Mesenchymal stem cell (in vitro differentiated cells and primary cell): Measurements from ENCODE around the gene GAK.

Experiments
- DNase-seq: peaks from one replicate; pipeline ENCODE4 v3.0.0-alpha.2; 2013
- H2AFZ ChIP-seq: one replicate; pipeline ENCODE4 v1.6.1; 2013; ENCODE audit warnings: low read depth, mild to moderate bottlenecking, control low read depth, inconsistent platforms, low read length, moderate library complexity
- H2AK5ac ChIP-seq: 2 replicates; pipeline ENCODE4 v1.6.1; 2013; ENCODE audit warnings: low read length, moderate library complexity, mild to moderate bottlenecking, inconsistent platforms; ENCODE audit not compliant: severe bottlenecking
- H2BK120ac ChIP-seq: one replicate; pipeline ENCODE4 v1.6.1; 2013; ENCODE audit warnings: low read depth, mild to moderate bottlenecking, inconsistent platforms, low read length, moderate library complexity
- H2BK12ac ChIP-seq, 2 experiments: one replicate each; pipeline ENCODE4 v1.6.1; 2013; ENCODE audit warnings: inconsistent platforms in 2 of 2, low read length in 2 of 2, mild to moderate bottlenecking in 2 of 2, moderate library complexity in 2 of 2, control low read depth in 1 of 2
- H2BK15ac ChIP-seq: one replicate; pipeline ENCODE4 v1.6.1; 2013; ENCODE audit warnings: mild to moderate bottlenecking, low read depth, inconsistent platforms; ENCODE audit not compliant: poor library complexity, severe bottlenecking
- H2BK5ac ChIP-seq: 2 replicates; pipeline ENCODE4 v1.6.1; 2013; ENCODE audit warnings: low read depth, mild to moderate bottlenecking, low read length, control low read depth, inconsistent platforms; ENCODE audit not compliant: poor library complexity, severe bottlenecking
- H3K14ac ChIP-seq, 2 experiments: one replicate each; pipeline ENCODE4 v1.6.1; 2013; ENCODE audit warnings: inconsistent platforms in 2 of 2, low read length in 2 of 2, control low read depth in 1 of 2, mild to moderate bottlenecking in 1 of 2, moderate library complexity in 1 of 2
- H3K18ac ChIP-seq, 2 experiments: one replicate each; pipeline ENCODE4 v1.6.1; 2013; ENCODE audit warnings: inconsistent platforms in 2 of 2, low read length in 2 of 2, control low read depth in 1 of 2, low read depth in 1 of 2, mild to moderate bottlenecking in 1 of 2
- H3K23ac ChIP-seq, 2 experiments: one replicate each; pipeline ENCODE4 v1.6.1; 2013; ENCODE audit warnings: inconsistent platforms in 2 of 2, low read length in 2 of 2, mild to moderate bottlenecking in 2 of 2, moderate library complexity in 2 of 2, control low read depth in 1 of 2
- H3K27ac ChIP-seq: 2 replicates; pipeline ENCODE4 v1.5.1; 2013; ENCODE audit warnings: mild to moderate bottlenecking, moderate library complexity, low read length, control low read depth, inconsistent platforms; ENCODE audit not compliant: poor library complexity, severe bottlenecking
- H3K27me3 ChIP-seq, 2 experiments: 2 replicates each; pipeline versions ENCODE4 v1.6.1 to v1.7.0; 2013; ENCODE audit warnings: low read length in 2 of 2, mild to moderate bottlenecking in 2 of 2, moderate library complexity in 2 of 2, control low read depth in 1 of 2, inconsistent platforms in 1 of 2; ENCODE audit not compliant: control insufficient read depth in 1 of 2, insufficient read depth in 1 of 2
- H3K36me3 ChIP-seq, 2 experiments: 2 replicates each; pipeline versions ENCODE4 v1.6.1 to v1.7.0; 2013; ENCODE audit warnings: low read length in 2 of 2, control low read depth in 1 of 2, inconsistent platforms in 1 of 2, low read depth in 1 of 2, mild to moderate bottlenecking in 1 of 2; ENCODE audit not compliant: insufficient read depth in 2 of 2, control insufficient read depth in 1 of 2
- H3K4ac ChIP-seq, 2 experiments: one replicate each; pipeline ENCODE4 v1.6.1; 2013; ENCODE audit warnings: inconsistent platforms in 2 of 2, low read length in 2 of 2, mild to moderate bottlenecking in 2 of 2, moderate library complexity in 2 of 2, control low read depth in 1 of 2, low read depth in 1 of 2
- H3K4me1 ChIP-seq: 2 replicates; pipeline ENCODE4 v1.6.1; 2013; ENCODE audit warnings: low read depth, low read length, control low read depth; ENCODE audit not compliant: control insufficient read depth, insufficient read depth
- H3K4me2 ChIP-seq: 2 replicates; pipeline ENCODE4 v1.6.1; 2013; ENCODE audit warnings: low read length, mild to moderate bottlenecking, inconsistent platforms; ENCODE audit not compliant: poor library complexity, severe bottlenecking
- H3K4me3 ChIP-seq, 2 experiments: 2 replicates each; pipeline versions ENCODE4 v1.5.1 to v1.7.0; 2013; ENCODE audit warnings: low read length in 2 of 2, mild to moderate bottlenecking in 2 of 2, control low read depth in 1 of 2, low read depth in 1 of 2; ENCODE audit not compliant: insufficient read depth in 1 of 2
- H3K79me1 ChIP-seq: replicated peaks from 2 replicates; pipeline ENCODE4 v1.6.1; 2013; ENCODE audit warnings: mild to moderate bottlenecking, control low read depth, low read length, inconsistent platforms; ENCODE audit not compliant: poor library complexity, severe bottlenecking
- H3K9ac ChIP-seq: 2 replicates; pipeline ENCODE4 v1.7.0; 2013; ENCODE audit warnings: mild to moderate bottlenecking, low read length, moderate library complexity
- H3K9me3 ChIP-seq: 2 replicates; pipeline ENCODE4 v1.7.0; 2013; ENCODE audit warnings: mild to moderate bottlenecking, low read length; ENCODE audit not compliant: control insufficient read depth
- H4K8ac ChIP-seq: one replicate; pipeline ENCODE4 v1.6.1; 2013; ENCODE audit warnings: inconsistent platforms, mild to moderate bottlenecking, low read length, moderate library complexity
- H4K91ac ChIP-seq: one replicate; pipeline ENCODE4 v1.6.1; 2013; ENCODE audit warnings: mild to moderate bottlenecking, low read length, inconsistent platforms
- WGBS: methylation state at CpG from one replicate; pipeline ENCODE4 v1.1.7; 2013; ENCODE audit warnings: mixed read lengths; 5-methylcytosine and 5-hydroxymethylcytosine counted together

The GAK gene

DNA sequence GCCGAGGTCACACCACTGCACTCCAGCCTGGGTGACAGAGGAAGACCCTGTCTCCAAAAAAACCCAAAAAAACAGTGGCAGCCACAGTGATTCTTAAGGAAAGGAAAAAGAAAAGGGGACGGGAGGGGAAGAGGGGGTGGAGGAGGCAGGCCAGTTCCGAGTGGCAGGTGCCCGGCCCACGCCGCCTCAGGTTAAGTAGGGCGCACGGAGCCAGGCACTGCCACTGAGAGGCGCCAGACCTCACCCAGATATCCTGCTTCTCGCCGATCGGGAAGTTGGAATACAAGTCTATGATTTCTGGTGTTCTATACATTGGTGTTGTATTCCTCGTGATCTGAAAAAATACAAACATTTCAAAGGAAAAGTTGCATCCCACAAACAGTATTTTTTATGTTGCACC lies 35.9 kb downstream of the GAK start:
- Histone ChIP-seq H3K9me3 (no peaks in the 10 kb centered on the region), H3K79me1 (peaks cover 66% of the 10 kb centered on the region), H2BK15ac (no peak overlapping the region), H2BK120ac (no peak overlapping the region), H2BK5ac (no peak overlapping the region), H3K4me3 (no peak overlapping the region), H2AK5ac (no peak overlapping the region), H3K4ac (no peak overlapping the region), H3K14ac (no peak overlapping the region), H3K9ac (no peak overlapping the region), H3K23ac (no peak overlapping the region), H3K27me3 (no peaks in the 10 kb centered on the region), H2BK12ac (no peak overlapping the region), H2AFZ (no peak overlapping the region), H3K4me1 (peaks cover 6% of the 10 kb centered on the region), H3K18ac (no peak overlapping the region), H3K4me2 (no peak overlapping the region), H4K91ac (no peak overlapping the region), H3K27ac (no peak overlapping the region), H4K8ac (no peak overlapping the region), H3K36me3 (peaks cover 50 to 91% of the 10 kb centered on the region in 2 experiments)
- WGBS = 97% methylated on average over 8 of the region's 13 CpGs
- DNase-seq = no peak

DNA sequence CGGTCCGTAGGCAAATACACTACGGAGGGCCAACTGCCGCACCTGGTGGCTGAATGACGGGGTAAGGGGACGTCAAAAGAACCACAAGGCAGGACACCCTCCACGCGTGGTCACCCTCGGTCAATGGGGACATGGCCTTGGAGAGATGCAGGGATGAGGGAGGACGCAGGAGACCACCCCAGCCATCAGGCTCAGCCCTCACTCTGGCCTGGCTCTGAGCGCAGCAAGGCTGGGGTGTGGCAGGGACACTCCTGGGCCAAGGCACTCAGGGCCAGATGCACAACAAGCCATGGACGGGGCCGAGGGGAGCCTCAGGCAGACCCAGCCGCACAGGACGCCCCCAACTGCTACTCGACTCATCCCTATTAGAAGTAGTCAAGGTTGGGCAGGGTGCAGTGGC lies 36.5 kb downstream of the GAK start:
- Histone ChIP-seq H4K8ac (no peak overlapping the region), H4K91ac (no peak overlapping the region), H3K4me1 (peaks cover 6% of the 10 kb centered on the region), H2BK120ac (no peak overlapping the region), H3K27ac (no peak overlapping the region), H2BK12ac (no peak overlapping the region), H3K9ac (no peak overlapping the region), H3K4me2 (no peak overlapping the region), H3K4ac (no peak overlapping the region), H3K36me3 (peaks cover 50 to 90% of the 10 kb centered on the region in 2 experiments), H2AFZ (no peak overlapping the region), H3K9me3 (no peaks in the 10 kb centered on the region), H3K27me3 (no peaks in the 10 kb centered on the region), H2BK5ac (no peak overlapping the region), H3K18ac (no peak overlapping the region), H3K14ac (no peak overlapping the region), H3K23ac (no peak overlapping the region), H2AK5ac (no peak overlapping the region), H3K4me3 (no peak overlapping the region), H2BK15ac (no peak overlapping the region), H3K79me1 (peaks cover 60% of the 10 kb centered on the region)
- WGBS = 97% methylated on average over 16 of the region's 16 CpGs
- no peak for DNase-seq

DNA sequence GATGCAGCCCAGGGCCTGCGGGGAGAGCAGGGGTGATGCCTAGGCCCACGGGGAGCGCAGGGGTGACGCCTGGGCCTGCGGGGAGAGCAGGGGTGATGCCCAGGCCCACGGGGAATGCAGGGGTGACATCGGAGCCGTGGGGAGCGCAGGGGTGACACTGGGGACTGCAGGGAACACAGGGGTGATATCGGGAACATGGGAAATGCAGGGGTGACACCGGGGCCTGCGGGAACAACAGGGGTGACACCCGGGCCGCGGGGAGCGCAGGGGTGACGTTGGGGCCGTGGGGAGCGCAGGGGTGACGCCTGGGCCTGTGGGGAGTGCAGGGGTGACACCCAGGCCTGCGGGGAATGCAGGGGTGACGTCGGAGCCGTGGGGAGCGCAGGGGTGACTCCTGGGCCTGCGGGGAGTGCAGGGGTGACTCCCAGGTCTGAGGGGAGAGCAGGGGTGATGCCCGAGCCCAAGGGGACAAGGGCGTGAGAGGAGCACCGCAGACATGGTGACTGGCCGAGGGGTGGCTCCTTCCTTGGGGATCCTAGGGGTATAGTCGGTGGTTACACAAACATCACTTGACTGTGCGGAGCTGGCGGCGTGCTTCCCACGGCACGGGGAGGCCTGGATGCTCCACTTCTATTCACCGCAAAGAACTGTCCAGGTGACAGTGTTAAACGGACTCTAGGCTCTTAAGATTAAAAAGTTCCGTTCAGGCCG lies 38.0 kb downstream of the GAK start:
- H2BK15ac ChIP-seq = no peak overlapping the region
- H3K27ac ChIP-seq = no peak overlapping the region
- no peak overlapping the region for H3K14ac ChIP-seq
- no peak overlapping the region for H2BK12ac ChIP-seq
- H4K8ac ChIP-seq = no peak overlapping the region
- H2AK5ac ChIP-seq = no peak overlapping the region
- H2BK120ac ChIP-seq = no peak overlapping the region
- no peak overlapping the region for H3K4me3 ChIP-seq
- H3K23ac ChIP-seq = no peak overlapping the region
- no peak overlapping the region for H4K91ac ChIP-seq
- H3K4me2 ChIP-seq = no peak overlapping the region
- H3K4ac ChIP-seq = no peak overlapping the region
- DNase-seq = no peak
- peaks cover 54% of the 10 kb centered on the region for H3K79me1 ChIP-seq
- peaks cover 59 to 90% of the 10 kb centered on the region in 2 experiments for H3K36me3 ChIP-seq
- no peaks in the 10 kb centered on the region for H3K27me3 ChIP-seq
- H3K9ac ChIP-seq = no peak overlapping the region
- no peak overlapping the region for H2AFZ ChIP-seq
- 97% methylated on average over 40 of the region's 40 CpGs for WGBS
- H3K9me3 ChIP-seq = no peaks in the 10 kb centered on the region
- no peak overlapping the region for H2BK5ac ChIP-seq
- no peak overlapping the region for H3K18ac ChIP-seq
- H3K4me1 ChIP-seq = peaks cover 4% of the 10 kb centered on the region

DNA sequence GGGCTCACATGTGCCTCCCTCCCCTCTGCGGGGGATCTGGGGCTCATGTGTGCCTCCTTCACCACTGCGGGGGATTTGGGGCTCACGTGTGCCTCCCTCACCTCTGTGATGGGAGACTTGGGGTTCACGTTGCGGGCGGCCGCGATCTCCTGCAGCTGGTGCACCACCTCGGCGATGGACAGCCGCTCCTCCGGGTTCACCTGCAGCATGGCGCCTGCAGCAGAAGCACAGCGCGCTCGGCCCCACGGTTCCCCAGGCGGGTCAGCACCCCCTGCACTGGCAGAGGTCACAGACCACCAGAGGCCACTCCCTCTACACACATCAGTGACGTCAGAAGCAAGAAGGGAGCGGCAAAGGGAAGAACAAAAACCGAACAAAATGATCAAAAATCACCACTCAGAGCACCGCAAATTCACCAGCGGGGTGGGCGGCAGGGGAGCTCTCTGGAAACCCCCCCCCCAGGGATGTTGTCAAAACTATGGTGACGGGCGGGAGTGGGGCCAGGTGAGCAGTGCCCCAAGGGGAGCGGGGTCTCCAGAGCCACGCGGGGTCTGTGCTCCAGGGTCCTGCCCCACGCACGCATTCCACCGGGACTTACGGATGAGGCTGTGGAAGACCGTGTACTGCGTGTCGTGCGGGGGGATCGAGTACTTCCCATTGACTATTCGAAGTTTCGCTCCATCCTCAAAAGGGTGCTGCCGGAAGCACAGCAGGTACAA lies 38.7 kb downstream of the GAK start:
- Histone ChIP-seq H3K4me1 (no peaks in the 10 kb centered on the region), H3K4me2 (no peak overlapping the region), H3K36me3 (peaks cover 65 to 93% of the 10 kb centered on the region in 2 experiments), H3K9me3 (no peaks in the 10 kb centered on the region), H3K4me3 (no peak overlapping the region), H2BK12ac (no peak overlapping the region), H4K8ac (no peak overlapping the region), H3K18ac (no peak overlapping the region), H3K79me1 (peaks cover 56% of the 10 kb centered on the region), H2BK5ac (no peak overlapping the region), H3K23ac (no peak overlapping the region), H2BK120ac (no peak overlapping the region), H3K9ac (no peak overlapping the region), H3K27me3 (no peaks in the 10 kb centered on the region), H2AFZ (no peak overlapping the region), H3K27ac (no peak overlapping the region), H3K14ac (no peak overlapping the region), H2AK5ac (no peak overlapping the region), H3K4ac (no peak overlapping the region), H2BK15ac (no peak overlapping the region), H4K91ac (no peak overlapping the region)
- no peak for DNase-seq
- WGBS = 96% methylated on average over 40 of the region's 41 CpGs
